GM21526 (cell line): ENCODE results near the gene CRISP1.
"Not testable (repeated sequence)": the region's sequence is repeated elsewhere in the genome, so short reads cannot be mapped to it uniquely, and the experiment has no call there.

Experiments used
- ATAC-seq: cut with Tn5 transposase; IDR thresholded peaks from one replicate; pipeline ENCODE4 v1.9.1; 2021; ENCODE audit warnings: moderate library complexity; ENCODE audit not compliant: unreplicated experiment, low FRiP score

Gene CRISP1

GRCh38 chr6:49866485-49866943, at the start of gene CRISP1:
Gene CRISP1, minus strand, starts transcription at chr6:49866535. Its CDS starts 9,135 bp downstream, at chr6:49857400.
- no peak for ATAC-seq

- no peak for ATAC-seq
Measured at GRCh38 chr6:49915035-49915434, 48.7 kb upstream of the CRISP1 start.

GRCh38 chr6:49913636-49914375, 47.5 kb upstream of the CRISP1 start:
- ATAC-seq: no peak

GRCh38 chr6:49912196-49912595, 45.9 kb upstream of the CRISP1 start:
- no peak for ATAC-seq

GRCh38 chr6:49911252-49911651, 44.9 kb upstream of the CRISP1 start:
- ATAC-seq: no peak

GRCh38 chr6:49909563-49909962, 43.2 kb upstream of the CRISP1 start:
- ATAC-seq: no peak

GRCh38 chr6:49906526-49906925, 40.2 kb upstream of the CRISP1 start:
- ATAC-seq: no peak

- no peak for ATAC-seq
Measured at GRCh38 chr6:49905296-49905695, 39.0 kb upstream of the CRISP1 start.

GRCh38 chr6:49902856-49903255, 36.5 kb upstream of the CRISP1 start:
- no peak for ATAC-seq

- ATAC-seq: no peak
Measured at GRCh38 chr6:49898904-49899566, 32.7 kb upstream of the CRISP1 start.

- ATAC-seq: not testable (repeated sequence)
Measured at GRCh38 chr6:49895553-49895952, 29.2 kb upstream of the CRISP1 start.

GRCh38 chr6:49892280-49892679, 25.9 kb upstream of the CRISP1 start:
- no peak for ATAC-seq

- ATAC-seq: no peak
Measured at GRCh38 chr6:49890988-49891387, 24.7 kb upstream of the CRISP1 start.

- ATAC-seq: no peak
Measured at GRCh38 chr6:49888742-49889431, 22.6 kb upstream of the CRISP1 start.

- ATAC-seq: no peak
Measured at GRCh38 chr6:49868951-49869529, 2.7 kb upstream of the CRISP1 start.

GRCh38 chr6:49856282-49856681, 10.1 kb downstream of the CRISP1 start:
- ATAC-seq: no peak

GRCh38 chr6:49855221-49855620, 11.1 kb downstream of the CRISP1 start:
- ATAC-seq: no peak

GRCh38 chr6:49852975-49853374, 13.4 kb downstream of the CRISP1 start:
- no peak for ATAC-seq

- ATAC-seq: peak; percentile 94
Measured at GRCh38 chr6:49849213-49849907, 17.0 kb downstream of the CRISP1 start.

- ATAC-seq: no peak
Measured at GRCh38 chr6:49847673-49848072, 18.7 kb downstream of the CRISP1 start.
